HG03432 (cell line): ENCODE data around the gene ZEB1.
"Not testable (repeated sequence)": the region's sequence is repeated elsewhere in the genome, so short reads cannot be mapped to it uniquely, and the experiment has no call there.

ENCODE experiments used
- ATAC-seq: cut with Tn5 transposase; IDR thresholded peaks from one replicate; pipeline ENCODE4 v1.9.1; 2021; ENCODE audit warnings: mild to moderate bottlenecking, moderate library complexity; ENCODE audit not compliant: unreplicated experiment

ZEB1 gene

GRCh38 chr10:31479752-31480151 is 160.7 kb downstream of the ZEB1 start:
- ATAC-seq: no peak

- no peak for ATAC-seq
Observed at GRCh38 chr10:31483546-31483945, 164.5 kb downstream of the ZEB1 start.

- ATAC-seq: no peak
Observed at GRCh38 chr10:31484431-31485135, 165.6 kb downstream of the ZEB1 start.

- ATAC-seq: no peak
Observed at GRCh38 chr10:31490858-31491504, 172.0 kb downstream of the ZEB1 start.

- ATAC-seq: no peak
Observed at GRCh38 chr10:31507427-31507826, 188.4 kb downstream of the ZEB1 start.

- no peak for ATAC-seq
Observed at GRCh38 chr10:31508234-31508633, 189.2 kb downstream of the ZEB1 start.

- ATAC-seq: no peak
Observed at GRCh38 chr10:31508882-31509281, 189.9 kb downstream of the ZEB1 start.

- ATAC-seq: no peak
Observed at GRCh38 chr10:31509989-31510388, 191.0 kb downstream of the ZEB1 start.

GRCh38 chr10:31515116-31515515 is 196.1 kb downstream of the ZEB1 start:
- no peak for ATAC-seq

- ATAC-seq: no peak
Observed at GRCh38 chr10:31515819-31516402, 196.9 kb downstream of the ZEB1 start.

GRCh38 chr10:31520986-31521831 is 202.2 kb downstream of the ZEB1 start:
- ATAC-seq: no peak

GRCh38 chr10:31522820-31523219 is 203.8 kb downstream of the ZEB1 start:
- ATAC-seq: no peak

- no peak for ATAC-seq
Observed at GRCh38 chr10:31524460-31524859, 205.4 kb downstream of the ZEB1 start.

- no peak for ATAC-seq
Observed at GRCh38 chr10:31526178-31526577, 207.2 kb downstream of the ZEB1 start.

- ATAC-seq: no peak
Observed at GRCh38 chr10:31526681-31527080, 207.7 kb downstream of the ZEB1 start.

- ATAC-seq: no peak
Observed at GRCh38 chr10:31528831-31529230, 209.8 kb downstream of the ZEB1 start.

- no peak for ATAC-seq
Observed at GRCh38 chr10:31536302-31536701, 217.3 kb downstream of the ZEB1 start.

GRCh38 chr10:31549896-31550295 is 230.9 kb downstream of the ZEB1 start:
- ATAC-seq: no peak

GRCh38 chr10:31554556-31554955 is 235.5 kb downstream of the ZEB1 start:
- no peak for ATAC-seq

GRCh38 chr10:31557854-31558253 is 238.8 kb downstream of the ZEB1 start:
- ATAC-seq: no peak

- not testable (repeated sequence) for ATAC-seq
Observed at GRCh38 chr10:31568252-31568861, 249.3 kb downstream of the ZEB1 start.
